IPS-18c (cell line): ENCODE results near the gene NAV1.
"Not testable (repeated sequence)": the region's sequence is repeated elsewhere in the genome, so short reads cannot be mapped to it uniquely, and the experiment has no call there.

Experiments
- H3K4me3 ChIP-seq: 2 replicates; pipeline ENCODE4 v1.7.0; 2013; ENCODE audit warnings: low read depth, mild to moderate bottlenecking, low read length, moderate library complexity; ENCODE audit not compliant: insufficient read depth
- H3K9me3 ChIP-seq: one replicate; pipeline ENCODE4 v1.6.1; 2013; ENCODE audit warnings: mild to moderate bottlenecking, low read length, moderate library complexity; ENCODE audit not compliant: control insufficient read depth, insufficient read depth

NAV1 gene

DNA sequence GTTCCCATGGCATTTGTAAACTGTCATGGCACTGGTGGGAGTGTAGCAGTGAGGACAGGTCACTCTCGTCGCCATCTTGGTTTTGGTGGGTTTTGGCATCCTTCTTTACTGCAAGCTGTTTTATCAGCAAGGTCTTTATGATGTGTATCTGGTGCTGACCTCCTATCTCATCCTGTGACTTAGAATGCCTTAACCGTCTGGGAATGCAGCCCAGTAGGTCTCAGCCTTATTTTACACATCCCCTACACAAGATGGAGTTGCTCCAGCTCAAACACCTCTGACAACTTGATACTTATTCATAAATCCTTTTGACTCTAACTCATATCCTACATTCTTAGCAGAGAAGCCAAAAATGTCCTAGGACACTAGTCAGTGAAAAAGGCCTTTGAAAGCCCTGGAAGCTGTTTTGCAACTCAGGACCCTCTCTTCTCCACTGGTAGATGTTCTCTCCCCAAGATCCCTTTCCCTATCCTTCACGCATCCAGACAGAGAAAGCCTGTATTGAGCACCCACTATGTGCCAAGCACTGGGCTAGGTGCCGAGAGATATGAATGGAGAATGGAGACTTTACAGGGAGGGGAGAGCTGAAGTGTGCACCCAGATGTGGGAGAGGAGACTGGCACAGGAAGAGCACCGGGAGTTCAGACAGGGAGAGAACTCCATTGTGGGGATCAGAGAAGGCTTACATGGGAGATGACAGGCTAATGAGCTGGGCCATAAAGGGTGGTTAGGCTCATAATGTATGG is 25.3 kb upstream of the NAV1 start:
- Histone ChIP-seq H3K9me3 (no peaks in the 10 kb centered on the region), H3K4me3 (no peak overlapping the region)

DNA sequence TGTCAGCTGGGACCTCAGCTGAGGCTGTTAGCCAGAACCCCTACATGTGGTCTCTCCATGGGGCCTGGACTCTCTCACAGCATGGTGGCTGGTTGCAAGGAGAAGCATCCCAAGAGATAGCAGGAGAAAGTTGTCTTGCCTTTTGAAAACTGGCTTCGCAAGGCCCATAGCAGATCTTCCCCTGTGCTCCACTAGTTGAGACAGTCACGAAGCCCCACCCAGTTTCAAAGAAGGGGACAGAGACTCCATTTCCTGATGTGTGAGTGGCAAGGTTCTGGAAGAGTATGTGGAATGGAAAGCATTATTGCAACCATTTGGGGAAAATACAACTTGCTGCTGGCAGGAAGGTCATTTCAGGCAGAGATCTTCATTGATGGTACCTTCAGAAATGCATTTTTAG is 24.5 kb upstream of the NAV1 start:
- Histone ChIP-seq H3K9me3 (no peaks in the 10 kb centered on the region), H3K4me3 (no peak overlapping the region)

DNA sequence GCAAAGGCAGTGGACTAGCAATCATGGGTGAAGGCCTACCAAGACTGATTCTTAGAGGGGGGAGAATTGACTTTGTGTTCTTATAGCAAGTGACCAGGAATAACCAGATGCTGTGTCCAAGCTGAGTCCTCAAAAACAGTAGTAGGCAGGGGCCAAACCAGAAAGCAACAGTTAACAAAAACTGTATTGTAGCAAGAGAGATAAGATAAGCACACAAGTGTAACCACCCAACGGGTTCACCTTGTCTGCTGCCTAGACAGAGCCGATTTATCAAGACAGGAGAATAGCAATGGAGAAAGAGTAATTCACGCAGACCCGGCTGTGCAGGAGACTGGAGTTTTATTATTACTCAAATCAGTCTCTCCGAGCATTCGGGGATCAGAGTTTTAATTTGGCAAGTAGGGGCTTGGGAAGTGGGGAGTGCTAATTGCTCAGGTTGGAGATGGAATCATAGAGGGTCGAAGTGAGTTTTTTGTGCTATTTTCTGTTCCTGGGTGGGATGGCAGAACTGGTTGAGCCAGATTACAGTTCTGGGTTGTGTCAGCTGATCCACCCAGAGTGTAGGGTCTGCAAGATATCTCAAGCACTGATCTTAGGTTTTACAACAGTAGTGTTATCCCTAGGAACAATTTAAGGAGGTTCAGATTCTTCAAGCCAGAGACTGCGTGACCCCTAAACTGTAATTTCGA is 23.7 kb upstream of the NAV1 start:
- Histone ChIP-seq H3K4me3 (no peak overlapping the region), H3K9me3 (no peaks in the 10 kb centered on the region)

DNA sequence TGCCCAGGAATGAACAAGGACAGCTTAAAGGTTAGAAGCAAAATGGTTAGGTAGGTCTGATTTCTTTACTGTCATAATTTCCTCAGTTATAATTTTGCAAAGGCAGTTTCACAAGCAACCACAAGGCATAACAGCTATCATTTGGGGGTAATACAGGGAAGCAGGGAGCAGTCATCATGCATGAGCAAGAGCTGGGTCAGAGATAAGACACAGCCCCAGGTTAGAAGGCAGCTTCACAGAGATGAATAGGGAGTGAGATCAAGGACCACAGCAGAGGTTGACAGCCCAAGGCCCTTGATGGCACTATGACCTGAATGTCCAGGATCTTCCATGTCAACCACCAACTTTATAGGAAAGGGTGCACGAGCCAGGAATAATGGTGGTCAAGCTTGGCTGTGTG is 23.0 kb upstream of the NAV1 start:
- Histone ChIP-seq H3K9me3 (no peaks in the 10 kb centered on the region), H3K4me3 (no peak overlapping the region)

DNA sequence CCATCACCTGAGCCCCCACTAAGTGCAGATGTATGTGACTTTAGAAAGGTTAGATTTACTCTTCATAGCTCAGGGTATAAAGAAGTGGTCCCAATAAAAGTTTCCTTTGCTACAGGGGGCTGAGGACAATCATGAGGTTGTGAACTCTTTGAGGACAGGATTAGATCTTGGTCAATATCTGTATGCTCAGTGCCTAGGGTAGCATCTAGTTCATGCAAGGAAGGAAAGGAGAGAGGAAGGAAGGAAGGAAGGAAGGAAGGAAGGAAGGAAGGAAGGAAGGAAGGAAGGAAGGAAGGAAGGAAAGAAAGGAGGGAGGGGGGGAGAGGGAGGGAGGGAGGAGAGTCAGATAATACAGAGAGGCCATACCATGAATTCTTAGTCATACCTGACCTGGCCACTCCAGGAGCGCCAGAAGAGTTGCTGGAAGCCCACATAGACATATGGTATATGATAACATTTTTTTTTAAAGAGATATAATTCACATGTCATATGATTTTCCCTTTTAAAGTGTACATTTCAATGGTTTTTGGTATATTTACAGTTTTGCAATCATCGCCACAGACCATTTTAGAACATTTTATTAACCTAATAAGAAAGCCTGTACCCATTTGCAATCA is 22.3 kb upstream of the NAV1 start:
- H3K9me3 ChIP-seq, result no peaks in the 10 kb centered on the region
- no peak overlapping the region for H3K4me3 ChIP-seq

DNA sequence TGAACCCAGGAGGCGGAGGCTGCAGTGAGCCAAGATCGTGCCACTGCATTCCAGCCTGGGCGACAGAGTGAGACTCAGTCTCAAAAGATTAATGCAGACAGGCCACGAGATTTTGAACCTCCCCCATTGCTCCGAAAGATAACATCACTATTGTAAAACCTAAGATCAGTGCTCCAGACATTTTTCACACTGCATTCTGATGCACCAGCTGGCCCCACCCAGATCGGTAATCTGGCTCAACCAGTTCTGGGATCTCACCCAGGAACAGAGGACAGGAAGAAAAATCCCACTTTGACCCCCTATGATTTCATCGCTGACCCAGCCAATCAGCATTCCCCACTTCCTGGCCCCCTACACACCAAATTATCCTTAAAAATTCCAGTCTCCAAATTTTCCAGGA is 21.3 kb upstream of the NAV1 start:
- Histone ChIP-seq H3K4me3 (no peak overlapping the region), H3K9me3 (no peaks in the 10 kb centered on the region)

DNA sequence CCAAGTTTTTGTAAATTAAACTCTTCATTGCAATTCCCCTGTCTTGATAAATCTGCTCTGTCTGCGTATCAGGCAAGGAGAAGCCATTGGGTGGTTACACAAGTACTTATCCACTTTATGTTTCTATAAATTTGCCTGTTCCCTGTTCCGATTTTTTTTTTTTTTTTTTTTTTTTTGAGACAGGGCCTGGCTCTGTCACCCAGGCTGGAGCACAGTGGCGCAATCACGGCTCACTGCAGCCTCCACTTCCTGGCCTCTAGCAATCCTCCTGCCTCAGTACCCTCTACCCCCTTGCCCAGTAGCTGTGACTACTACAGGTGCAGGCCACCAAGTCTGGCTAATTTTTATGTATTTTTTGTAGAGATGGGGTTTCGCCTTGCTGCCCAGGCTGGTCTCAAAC is 20.9 kb upstream of the NAV1 start:
- Histone ChIP-seq H3K4me3 (no peak overlapping the region), H3K9me3 (no peaks in the 10 kb centered on the region)

DNA sequence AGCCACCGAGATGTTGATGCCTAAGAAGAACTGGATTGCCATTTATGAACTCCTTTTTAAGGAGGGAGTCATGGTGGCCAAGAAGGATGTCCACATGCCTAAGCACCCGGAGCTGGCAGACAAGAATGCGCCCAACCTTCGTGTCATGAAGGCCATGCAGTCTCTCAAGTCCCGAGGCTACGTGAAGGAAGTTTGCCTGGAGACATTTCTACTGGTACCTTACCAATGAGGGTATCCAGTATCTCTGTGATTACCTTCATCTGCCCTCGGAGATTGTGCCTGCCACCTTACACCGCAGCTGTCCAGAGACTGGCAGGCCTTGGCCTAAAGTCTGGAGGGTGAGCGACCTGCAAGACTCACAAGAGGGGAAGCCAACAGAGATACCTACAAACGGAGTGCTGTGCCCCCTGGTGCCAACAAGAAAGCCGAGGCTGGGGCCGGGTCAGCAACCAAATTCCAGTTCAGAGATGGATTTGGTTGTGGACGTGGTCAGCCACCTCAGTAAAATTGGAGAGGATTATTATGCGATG is 18.8 kb upstream of the NAV1 start:
- H3K9me3 ChIP-seq, H3K4me3 ChIP-seq: not testable (repeated sequence)

DNA sequence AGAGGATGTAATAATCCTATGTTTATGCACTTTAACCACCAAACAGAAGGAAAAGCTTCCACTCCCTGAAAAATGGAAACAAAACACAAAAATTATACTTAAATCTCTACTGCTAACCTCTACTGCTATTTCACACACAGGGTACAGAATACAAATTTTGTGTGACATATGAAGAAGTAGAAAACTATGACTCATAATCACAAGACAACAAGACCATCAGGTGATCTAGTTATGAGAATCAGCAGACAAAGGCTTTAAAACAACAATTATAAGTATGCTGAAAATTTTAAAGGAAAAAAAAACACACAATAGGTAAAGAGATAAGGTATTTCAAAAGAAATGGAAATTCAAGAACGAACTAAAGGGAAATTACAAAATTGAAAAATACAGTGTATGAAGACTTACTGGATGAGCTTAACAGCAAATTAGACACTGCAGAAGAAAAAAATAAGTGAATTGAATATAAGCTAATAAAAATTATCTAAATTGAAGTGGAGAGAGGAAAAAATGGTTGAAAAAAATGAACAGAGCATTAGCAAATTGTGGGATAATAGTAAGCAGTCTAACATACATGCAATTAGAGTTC is 13.6 kb upstream of the NAV1 start:
- Histone ChIP-seq H3K4me3 (no peak overlapping the region), H3K9me3 (peaks cover 2% of the 10 kb centered on the region)

DNA sequence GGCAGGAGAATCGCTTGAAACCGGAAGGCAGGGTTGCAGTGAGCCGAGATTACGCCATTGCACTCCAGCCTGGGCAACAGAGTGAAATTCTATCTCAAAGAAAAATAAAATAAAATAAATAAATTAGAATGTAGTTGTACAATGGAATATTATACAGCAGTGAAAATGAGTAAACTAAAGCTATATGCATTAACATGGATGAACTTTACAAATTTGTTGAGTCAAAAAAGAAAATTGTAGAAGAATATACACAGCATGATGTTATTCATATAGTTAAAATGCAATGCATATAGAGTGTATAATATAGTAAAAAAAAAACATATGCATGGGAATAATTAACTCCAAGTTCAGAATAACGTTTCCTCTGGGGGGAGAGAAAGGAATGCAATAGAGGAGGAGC is 11.0 kb upstream of the NAV1 start:
- peaks cover 2% of the 10 kb centered on the region for H3K9me3 ChIP-seq
- no peak overlapping the region for H3K4me3 ChIP-seq

DNA sequence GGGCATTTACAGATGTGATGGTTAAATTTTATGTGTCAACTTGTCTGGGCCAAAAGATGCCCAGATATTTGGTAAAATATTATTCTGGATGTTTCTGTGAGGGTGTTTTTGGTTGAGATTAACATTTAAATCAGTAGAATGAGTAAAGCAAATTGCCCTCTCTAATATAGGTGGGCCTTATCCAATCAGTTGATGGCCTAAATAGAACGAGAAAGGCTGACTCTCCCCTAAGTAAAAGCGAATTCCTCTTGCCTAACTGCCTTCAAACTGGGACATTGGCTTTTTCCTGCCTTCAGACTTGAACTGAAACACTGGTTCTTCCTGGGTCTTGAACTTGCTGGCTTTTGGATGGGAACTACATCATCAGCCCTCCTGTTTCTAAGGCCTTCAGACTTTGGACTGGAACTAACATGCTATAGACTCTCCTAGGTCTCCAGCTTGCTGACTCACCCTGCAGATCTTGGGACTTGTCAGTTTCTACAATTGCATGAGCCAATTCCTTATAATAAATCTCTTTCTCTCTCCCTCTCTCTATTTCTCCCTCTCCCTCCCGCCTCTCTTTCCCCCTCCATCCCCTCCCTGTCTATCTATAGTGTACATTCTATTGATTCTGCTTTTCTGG is 10.2 kb upstream of the NAV1 start:
- H3K4me3 ChIP-seq, result no peak overlapping the region
- H3K9me3 ChIP-seq, result peaks cover 2% of the 10 kb centered on the region

DNA sequence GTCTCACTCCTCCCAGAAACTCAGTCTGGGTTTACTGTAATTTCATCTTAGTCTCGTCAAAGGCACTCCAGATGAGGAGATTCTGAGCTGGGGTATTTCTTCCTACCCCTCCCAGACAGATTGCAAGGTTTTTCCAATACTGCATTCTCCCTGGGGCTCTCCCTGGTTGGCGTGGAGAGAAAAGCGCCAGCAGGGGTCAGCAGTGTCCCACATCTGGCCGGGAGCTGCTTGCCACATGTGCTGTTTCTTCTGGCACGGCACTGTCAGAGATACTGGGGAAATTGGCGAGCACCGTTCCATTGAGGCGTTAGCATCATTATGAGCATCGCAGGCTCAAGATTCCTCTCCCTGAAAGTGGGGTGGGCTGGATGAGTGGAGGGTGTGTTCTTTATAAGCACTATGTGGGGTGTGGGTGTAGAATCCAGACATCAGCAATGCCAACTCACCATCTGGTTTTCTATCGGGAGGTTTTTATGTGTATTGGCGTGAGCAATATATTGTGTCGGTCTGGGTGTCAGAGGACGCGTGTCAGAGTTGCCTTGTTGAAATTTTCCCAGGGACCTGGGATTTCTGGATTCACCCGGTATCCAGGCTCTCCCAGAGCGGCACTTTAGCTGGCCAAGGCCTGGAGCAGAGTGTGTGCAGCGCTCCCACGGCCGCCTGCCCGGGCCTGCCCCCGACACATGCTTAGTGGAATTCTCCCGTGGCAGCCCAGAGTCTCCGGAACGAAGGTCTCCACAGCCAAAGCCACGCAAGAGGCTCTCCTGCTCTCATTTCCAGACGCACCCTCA is 8.0 kb upstream of the NAV1 start:
- no peaks in the 10 kb centered on the region for H3K9me3 ChIP-seq
- H3K4me3 ChIP-seq, result no peak overlapping the region

DNA sequence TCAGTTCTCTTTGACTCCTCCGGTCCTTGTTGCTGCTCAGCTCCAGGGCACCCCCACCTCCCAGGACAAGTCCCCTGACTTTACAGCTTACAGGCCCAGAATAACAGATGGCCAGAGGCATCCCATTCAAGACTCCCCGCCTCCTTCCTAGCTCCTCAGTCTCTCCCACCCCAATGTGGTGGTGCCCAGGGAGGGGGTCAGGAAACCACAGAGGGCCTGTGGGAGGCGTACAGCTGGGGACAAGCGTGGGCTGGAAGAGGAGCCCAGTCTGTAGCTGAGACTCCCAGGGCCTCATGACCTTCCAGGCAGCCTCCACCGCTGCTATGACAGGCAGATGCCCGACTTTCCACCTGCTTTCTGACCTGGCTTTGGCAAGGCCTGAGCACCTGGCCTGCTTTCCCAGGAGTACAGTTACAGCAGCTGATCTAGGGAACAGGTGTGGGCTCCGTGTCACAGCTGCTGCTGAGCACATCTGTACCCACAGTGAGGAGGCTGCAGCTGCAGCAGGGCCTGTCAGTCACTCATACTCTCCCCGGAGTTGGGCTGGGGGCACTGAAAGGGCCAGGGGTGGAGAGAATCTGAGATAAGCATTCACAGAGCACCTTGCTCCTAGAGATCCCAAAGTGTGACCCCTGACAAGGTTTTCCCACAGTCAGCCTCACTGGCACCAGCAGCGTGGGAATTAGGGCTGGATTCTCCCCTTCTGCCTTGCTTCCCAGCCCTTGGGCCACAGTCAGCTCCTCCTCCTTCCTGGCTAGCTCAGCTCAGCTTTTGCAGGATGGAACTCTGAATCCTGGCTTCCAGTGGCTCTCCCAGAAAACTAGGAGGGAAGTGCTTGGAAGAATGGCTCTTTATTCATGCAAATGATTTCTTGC is 7.1 kb upstream of the NAV1 start:
- Histone ChIP-seq H3K9me3 (no peaks in the 10 kb centered on the region), H3K4me3 (no peak overlapping the region)

DNA sequence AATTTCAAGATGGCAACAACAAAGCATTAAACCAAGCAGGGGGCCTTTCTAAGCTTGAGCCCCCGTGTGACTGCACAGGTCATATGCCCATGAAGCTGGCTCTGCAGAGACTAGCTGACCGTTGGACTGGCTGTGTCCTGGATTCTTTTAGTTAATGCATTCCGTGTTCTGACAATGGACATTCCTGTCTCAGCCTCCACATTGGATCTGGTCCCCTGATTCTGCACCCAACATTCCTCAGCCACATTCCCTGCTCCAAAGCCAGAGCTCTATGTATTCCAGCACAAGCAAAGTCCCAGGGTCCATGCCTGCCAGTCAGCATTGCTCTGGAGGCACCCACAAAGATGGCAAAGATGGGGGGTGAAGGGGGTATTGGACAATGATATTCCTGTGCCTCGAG is 5.1 kb upstream of the NAV1 start:
- H3K9me3 ChIP-seq, result no peaks in the 10 kb centered on the region
- no peak overlapping the region for H3K4me3 ChIP-seq

DNA sequence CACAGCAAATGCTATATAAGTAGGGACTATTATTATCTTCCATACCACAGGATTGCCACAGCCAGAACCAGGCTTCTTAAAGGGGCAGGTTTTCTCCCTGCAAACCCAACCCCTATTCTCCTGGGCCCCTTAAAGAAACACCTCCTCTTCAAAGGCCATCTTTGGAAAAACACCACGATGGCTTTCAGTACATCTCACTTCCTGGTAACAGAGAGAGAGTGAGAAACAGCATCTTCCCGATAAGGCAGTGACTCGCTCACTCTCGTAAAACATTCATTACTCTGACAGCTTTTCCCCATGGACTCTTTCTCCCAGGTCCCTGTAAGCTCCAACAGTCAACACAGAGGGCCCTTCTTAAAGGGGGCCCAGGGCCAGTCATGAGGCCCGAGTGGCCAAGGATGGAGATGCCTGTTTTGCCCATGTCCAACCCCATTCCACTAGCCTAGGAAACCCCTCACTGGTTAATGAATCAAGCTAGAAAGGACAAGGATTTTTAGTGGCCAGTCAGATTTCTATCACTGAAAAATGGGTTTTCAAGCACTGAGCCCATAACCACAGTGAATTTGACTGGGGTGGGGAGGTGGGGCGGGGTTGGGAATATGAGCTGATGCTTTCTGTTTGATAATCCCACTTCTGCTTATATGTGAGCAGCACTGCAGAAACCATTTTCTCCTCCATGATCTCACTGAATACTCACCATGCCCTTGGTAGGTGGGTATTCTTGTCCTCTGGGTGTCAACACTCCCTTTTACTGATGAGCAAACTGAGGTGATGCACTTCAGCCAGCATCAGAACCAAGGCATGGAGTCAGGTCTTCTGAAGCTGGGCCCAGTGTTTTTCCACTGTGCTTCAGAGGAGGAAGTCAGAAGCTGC is 3.6 kb upstream of the NAV1 start:
- H3K9me3 ChIP-seq, result no peaks in the 10 kb centered on the region
- H3K4me3 ChIP-seq, result no peak overlapping the region
